Measurements from ENCODE around the gene OR8S1.

DNA sequence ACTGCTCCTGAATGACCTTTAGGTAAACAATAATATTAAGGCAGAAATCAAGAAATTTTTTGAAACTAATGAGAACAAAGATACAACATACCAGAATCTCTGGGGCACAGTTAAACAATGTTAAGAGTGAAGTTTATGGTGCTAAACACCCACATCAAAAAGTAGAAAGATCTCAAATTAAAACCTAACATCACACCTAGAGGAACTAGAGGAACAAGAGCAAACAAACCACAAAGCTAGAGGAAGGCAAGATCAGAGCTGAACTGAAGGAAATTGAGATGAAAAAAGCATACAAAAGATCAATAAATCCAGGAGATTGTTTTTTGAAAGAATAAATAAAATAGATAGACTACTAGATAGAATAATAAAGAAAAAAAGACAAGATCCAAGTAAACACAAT is 7.2 kb downstream of the OR8S1 start:
- TF ChIP-seq, protein P1, sequence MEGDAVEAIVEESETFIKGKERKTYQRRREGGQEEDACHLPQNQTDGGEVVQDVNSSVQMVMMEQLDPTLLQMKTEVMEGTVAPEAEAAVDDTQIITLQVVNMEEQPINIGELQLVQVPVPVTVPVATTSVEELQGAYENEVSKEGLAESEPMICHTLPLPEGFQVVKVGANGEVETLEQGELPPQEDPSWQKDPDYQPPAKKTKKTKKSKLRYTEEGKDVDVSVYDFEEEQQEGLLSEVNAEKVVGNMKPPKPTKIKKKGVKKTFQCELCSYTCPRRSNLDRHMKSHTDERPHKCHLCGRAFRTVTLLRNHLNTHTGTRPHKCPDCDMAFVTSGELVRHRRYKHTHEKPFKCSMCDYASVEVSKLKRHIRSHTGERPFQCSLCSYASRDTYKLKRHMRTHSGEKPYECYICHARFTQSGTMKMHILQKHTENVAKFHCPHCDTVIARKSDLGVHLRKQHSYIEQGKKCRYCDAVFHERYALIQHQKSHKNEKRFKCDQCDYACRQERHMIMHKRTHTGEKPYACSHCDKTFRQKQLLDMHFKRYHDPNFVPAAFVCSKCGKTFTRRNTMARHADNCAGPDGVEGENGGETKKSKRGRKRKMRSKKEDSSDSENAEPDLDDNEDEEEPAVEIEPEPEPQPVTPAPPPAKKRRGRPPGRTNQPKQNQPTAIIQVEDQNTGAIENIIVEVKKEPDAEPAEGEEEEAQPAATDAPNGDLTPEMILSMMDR (IDR thresholded peaks at IDR 0.05) = no peak
- TF ChIP-seq POLR2AphosphoS5 (IDR thresholded peaks at IDR 0.05) (no peak), POLR2A (IDR thresholded peaks at IDR 0.05) (no peak)

Measured in breast epithelium (tissue), 3 donors.